GM18526 (cell line): Measurements from ENCODE around the gene ABCB1.

Source experiments
- POLR2A ChIP-seq: IDR thresholded peaks from 3 replicates; pipeline ENCODE4 v1.6.1; 2011; ENCODE audit not compliant: insufficient read length; ENCODE audit errors: extremely low read depth

The ABCB1 gene

GRCh38 chr7:87600130-87601124 lies at the start of gene ABCB1:
TSS of gene ABCB1 (minus strand) at chr7:87600884. CDS start at chr7:87600184, 700 bp downstream.
- TF ChIP-seq POLR2A: no peak

- TF ChIP-seq POLR2A: no peak
Measured at GRCh38 chr7:87648316-87648715, 47.6 kb upstream of the ABCB1 start.

- no peak for TF ChIP-seq POLR2A
Measured at GRCh38 chr7:87645446-87645845, 44.8 kb upstream of the ABCB1 start.

DNA sequence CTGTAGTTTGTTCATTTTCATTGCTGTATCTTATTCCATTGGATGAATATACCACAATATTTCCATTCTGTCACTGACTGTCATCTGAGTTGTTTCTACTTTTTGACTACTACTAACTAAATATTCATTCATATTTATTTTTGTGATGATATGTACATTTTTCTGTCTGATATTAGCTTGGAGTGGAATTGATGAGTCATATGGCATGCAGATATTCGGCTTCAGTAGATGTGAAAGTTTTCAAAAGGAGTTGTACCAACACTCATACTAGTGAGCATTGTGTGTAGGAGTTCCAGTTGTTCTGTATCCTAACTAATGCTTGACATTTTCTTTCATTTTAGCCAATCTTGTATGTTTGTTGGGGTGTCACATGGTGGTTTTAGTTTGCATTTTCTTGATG lies 35.2 kb upstream of the ABCB1 start:
- TF ChIP-seq POLR2A: no peak

- TF ChIP-seq POLR2A: no peak
Measured at GRCh38 chr7:87628780-87629569, 28.3 kb upstream of the ABCB1 start.

DNA sequence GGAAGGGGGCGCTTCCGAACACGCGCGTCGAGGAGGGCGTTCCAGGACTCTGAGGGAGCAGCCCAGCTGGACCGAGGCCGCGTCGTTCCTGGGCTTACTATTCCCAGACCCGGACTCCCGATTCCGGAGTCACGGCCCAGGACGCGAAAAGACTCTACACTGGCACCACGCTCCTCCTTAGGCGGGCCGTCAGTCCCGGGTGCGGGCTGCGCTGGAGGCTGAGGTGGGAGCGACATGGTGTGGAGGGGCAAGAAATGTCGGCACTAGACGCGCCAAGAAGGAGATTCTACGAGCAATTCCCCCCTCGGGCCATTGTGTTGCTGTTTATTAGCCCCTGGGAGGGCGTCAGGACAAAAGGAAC lies 26.9 kb upstream of the ABCB1 start:
- TF ChIP-seq POLR2A: no peak

DNA sequence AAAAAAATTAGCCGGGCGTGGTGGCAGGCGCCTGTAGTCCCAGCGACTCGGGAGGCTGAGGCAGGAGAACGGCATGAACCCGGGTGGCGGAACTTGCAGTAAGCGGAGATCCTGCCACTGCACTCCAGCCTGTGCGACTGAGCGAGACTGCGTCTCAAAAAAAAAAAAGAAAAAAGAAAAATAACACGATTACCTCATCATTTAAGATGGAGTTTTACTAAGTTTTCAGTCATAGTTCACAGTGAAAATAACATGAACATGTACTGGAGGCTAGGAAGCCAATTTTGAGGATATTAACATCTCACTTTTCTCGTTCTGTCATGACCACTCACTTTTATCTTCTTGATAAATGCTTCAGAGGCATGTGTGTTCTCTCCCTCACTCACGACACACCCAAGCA lies 24.4 kb upstream of the ABCB1 start:
- TF ChIP-seq POLR2A: no peak

GRCh38 chr7:87624628-87625027 lies 23.9 kb upstream of the ABCB1 start:
- TF ChIP-seq POLR2A: no peak

GRCh38 chr7:87615197-87615596 lies 14.5 kb upstream of the ABCB1 start:
- no peak for TF ChIP-seq POLR2A

DNA sequence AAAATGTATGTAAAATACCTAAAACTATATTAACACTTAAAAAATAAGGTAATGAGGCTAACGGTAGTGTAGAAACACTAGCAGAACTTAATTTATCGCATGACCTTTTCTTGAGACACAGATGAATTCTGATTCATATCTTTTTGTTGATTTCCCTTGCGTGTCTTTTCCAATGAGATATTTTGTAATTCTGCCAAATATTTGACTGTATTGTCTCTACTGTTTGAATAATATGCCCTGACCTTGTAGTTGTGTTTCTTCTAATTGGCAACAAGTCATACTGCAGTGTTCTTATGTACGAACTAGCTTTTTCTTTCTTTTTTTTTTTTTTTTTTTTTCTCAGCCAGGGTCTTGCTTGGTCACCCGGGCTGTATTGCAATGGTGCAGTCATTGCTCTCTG lies 9.2 kb upstream of the ABCB1 start:
- TF ChIP-seq POLR2A: no peak

GRCh38 chr7:87608431-87608830 lies 7.7 kb upstream of the ABCB1 start:
- TF ChIP-seq POLR2A: no peak

DNA sequence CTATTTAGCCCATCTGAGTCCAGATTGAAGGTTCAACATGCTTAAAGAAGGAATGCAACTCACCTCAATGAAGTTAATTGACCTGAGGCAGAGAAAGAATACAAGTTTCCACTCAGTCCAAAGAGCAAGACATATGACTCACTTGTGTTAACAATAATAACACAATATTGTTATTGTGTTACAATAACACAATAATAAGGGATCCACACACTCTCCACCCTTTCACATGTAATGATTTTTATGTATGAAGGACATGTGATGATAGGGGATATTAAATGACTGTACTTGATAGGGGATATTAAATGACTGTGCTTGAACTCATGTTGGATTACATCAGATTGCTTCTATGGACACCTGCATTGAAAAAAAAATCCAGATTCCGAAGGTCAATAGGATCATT lies 3.6 kb upstream of the ABCB1 start:
- no peak for TF ChIP-seq POLR2A

DNA sequence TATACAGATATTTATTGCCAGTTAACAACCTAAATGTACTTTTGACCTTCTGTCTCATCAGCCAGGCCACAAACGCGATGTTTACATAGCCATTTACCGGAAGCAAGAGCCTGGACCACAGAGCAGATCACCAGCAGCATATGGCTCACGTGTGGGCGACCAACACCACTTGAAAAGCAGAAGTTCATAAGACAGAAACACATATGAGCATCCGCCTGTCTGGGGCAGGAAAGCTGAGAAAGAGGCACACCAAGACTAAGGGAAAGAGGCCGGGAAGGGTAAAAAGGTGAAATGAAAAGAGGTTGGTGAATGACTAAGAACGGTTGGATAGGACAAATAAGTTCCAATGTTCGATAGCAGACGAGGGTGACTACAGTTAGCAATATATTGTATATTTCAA lies 1.3 kb downstream of the ABCB1 start:
- no peak for TF ChIP-seq POLR2A

DNA sequence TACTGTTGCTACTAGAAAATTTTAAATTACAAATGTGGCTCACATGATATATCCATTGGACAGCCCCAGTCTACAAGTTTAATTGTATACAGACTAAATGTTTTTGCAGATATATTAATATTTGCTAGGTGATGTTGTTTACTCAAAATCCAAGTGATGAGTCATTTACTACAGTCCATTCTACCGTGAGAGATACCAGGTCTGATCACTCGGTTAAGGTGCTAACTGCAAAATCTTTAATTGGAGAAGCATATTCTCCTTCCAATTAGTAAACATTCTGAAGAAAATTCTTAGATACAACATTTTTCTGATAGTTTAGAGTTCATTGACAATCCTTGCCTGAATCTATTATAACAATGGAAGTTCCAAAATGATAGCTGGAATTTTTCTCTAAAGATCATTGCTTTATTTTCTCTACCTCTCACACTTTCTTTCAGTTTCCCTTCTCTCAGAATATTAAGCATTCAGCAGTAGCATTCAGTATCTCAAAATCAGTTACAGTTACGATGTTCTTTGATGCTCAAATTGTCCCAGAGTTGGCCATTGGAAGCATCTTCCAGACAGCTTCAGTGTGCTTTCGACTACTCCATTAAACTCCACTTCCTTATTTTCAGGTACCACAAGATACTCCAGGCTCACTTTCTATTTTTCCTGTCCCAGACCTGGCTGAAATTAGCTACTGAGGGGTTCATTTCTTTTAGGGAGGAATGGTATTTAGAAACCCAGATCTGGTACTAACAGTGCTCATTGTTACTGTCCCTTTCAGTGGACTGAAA lies 2.3 kb downstream of the ABCB1 start:
- no peak for TF ChIP-seq POLR2A

- no peak for TF ChIP-seq POLR2A
Measured at GRCh38 chr7:87596696-87597095, 4.0 kb downstream of the ABCB1 start.
